ENCODE results near the gene CTNND2. TPM values are rescaled to one million over a fixed set of nuclear protein-coding genes. Genes with fewer than 3 reads are reported as not detected.

The CTNND2 gene
- total RNA-seq, 1 donor from 2014 or later, result 0.29 TPM

DNA sequence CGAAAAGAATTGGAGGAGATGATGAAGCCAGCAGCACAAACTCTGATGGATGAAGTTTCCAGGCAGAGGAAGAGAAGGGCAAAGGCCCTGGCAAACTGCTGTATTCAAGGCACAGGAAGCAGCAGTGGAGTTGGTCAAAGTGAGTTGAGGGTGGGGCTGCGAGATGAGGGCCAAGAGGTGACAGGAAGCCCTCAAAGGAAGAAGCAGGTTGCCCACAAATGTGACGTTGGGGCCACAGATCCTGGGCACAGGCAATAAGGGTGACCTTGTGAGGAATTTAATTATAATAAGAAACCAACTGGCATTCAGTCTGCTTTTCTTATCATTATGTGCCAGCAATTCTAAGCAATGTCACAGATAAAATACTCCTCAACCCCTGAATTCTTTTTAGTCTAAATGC is 261.8 kb downstream of the CTNND2 start:
- TF ChIP-seq, protein P1, sequence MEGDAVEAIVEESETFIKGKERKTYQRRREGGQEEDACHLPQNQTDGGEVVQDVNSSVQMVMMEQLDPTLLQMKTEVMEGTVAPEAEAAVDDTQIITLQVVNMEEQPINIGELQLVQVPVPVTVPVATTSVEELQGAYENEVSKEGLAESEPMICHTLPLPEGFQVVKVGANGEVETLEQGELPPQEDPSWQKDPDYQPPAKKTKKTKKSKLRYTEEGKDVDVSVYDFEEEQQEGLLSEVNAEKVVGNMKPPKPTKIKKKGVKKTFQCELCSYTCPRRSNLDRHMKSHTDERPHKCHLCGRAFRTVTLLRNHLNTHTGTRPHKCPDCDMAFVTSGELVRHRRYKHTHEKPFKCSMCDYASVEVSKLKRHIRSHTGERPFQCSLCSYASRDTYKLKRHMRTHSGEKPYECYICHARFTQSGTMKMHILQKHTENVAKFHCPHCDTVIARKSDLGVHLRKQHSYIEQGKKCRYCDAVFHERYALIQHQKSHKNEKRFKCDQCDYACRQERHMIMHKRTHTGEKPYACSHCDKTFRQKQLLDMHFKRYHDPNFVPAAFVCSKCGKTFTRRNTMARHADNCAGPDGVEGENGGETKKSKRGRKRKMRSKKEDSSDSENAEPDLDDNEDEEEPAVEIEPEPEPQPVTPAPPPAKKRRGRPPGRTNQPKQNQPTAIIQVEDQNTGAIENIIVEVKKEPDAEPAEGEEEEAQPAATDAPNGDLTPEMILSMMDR (IDR thresholded peaks at IDR 0.05; ENCODE audit: insufficient read depth, low read length, poor library complexity, severe bottlenecking), result no peak
- Histone ChIP-seq H3K27me3 (ENCODE audit: control insufficient read depth, insufficient read depth, low read length) (no peaks in the 10 kb centered on the region), H3K4me3 (ENCODE audit: low read depth, low read length) (no peak overlapping the region), H3K36me3 (ENCODE audit: control insufficient read depth, insufficient read depth, low read length) (no peaks in the 10 kb centered on the region)
- no peak for DNase-seq (ENCODE audit: low read depth)

DNA sequence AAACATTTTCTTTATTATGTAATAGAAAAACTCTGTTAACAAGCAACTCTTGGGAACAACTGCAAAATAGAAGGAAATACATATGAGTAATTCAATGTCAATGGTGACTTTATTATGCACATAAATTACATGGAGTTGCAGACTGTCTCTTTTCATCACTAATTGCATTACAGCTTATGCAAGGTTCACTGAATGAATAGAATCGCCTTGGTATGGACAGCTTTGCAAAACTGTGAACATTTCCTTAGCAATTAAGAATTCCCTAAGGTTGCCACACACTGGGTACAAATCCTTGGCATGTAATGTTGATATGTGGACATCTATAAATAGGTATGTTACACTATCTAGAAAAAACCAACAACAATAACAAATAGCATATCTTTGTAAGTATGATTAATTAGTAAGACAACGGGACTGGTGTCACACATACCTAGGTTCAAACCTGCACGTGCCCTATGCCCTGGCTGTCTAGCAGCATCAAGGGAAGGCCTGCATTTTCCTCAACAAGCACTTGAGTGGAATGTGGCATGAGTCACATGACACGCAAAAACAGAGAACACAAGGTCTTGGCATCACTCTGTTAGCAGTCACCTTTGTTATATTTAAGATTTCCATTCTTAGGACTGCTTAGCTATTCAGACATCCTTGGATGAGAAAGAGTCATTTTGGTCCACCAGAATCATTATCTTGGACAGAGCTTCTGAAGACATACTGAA is 263.9 kb downstream of the CTNND2 start:
- DNase-seq (ENCODE audit: low read depth), result no peak
- no peak overlapping the region for H3K4me3 ChIP-seq (ENCODE audit: low read depth, low read length)
- TF ChIP-seq, protein P1 (IDR thresholded peaks at IDR 0.05; ENCODE audit: insufficient read depth, low read length, poor library complexity, severe bottlenecking), result no peak

DNA sequence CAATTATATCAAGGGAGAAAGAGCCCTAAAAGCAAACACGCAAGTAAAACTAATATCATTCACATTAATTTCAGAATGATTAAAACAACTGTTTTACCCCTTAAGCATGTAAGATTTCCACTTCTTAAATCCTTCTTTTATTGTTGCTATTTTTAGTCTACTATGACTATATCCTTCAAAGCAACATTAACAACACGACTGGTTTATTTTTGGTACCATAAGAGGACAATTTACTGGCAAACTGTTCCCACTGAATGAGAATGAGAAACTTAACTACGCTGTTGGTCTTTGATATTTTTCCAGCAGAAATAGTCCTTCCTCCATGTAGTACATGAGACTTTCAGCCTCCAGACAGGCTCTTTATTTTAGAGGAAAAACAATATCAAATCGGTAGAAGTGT is 281.5 kb downstream of the CTNND2 start:
- TF ChIP-seq, protein P1 (IDR thresholded peaks at IDR 0.05; ENCODE audit: insufficient read depth, low read length, poor library complexity, severe bottlenecking), result no peak
- no peak for DNase-seq (ENCODE audit: low read depth)
- Histone ChIP-seq H3K36me3 (ENCODE audit: control insufficient read depth, insufficient read depth, low read length) (no peaks in the 10 kb centered on the region), H3K4me3 (ENCODE audit: low read depth, low read length) (no peak overlapping the region), H3K27me3 (ENCODE audit: control insufficient read depth, insufficient read depth, low read length) (no peaks in the 10 kb centered on the region)

More for the DNA sequence above, 263.9 kb downstream of the CTNND2 start:
- Histone ChIP-seq H3K36me3 (ENCODE audit: control insufficient read depth, insufficient read depth, low read length) (no peaks in the 10 kb centered on the region), H3K27me3 (ENCODE audit: control insufficient read depth, insufficient read depth, low read length) (no peaks in the 10 kb centered on the region)

DNA sequence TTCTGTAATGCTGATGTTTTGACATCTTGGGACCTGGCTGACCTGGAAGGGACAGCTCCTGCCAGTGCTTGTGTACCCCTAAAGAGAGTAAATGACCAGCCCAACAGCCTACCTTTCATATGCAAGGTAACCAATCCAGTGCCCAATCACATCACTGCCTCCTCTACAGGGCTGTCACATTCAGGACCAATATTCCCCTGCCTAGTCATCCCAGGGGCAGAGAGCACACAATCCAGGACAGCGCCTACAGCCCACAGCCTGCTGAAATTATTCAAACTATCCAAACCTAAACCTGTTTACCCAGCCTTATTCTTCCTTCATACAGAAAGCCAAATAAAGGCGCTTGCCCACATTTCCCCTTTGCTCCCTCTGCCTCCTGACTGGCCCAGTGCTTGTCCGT is 284.1 kb downstream of the CTNND2 start:
- TF ChIP-seq, protein P1 (IDR thresholded peaks at IDR 0.05; ENCODE audit: insufficient read depth, low read length, poor library complexity, severe bottlenecking), result no peak
- no peak for DNase-seq (ENCODE audit: low read depth)
- Histone ChIP-seq H3K4me3 (ENCODE audit: low read depth, low read length) (no peak overlapping the region), H3K27me3 (ENCODE audit: control insufficient read depth, insufficient read depth, low read length) (no peaks in the 10 kb centered on the region), H3K36me3 (ENCODE audit: control insufficient read depth, insufficient read depth, low read length) (no peaks in the 10 kb centered on the region)

DNA sequence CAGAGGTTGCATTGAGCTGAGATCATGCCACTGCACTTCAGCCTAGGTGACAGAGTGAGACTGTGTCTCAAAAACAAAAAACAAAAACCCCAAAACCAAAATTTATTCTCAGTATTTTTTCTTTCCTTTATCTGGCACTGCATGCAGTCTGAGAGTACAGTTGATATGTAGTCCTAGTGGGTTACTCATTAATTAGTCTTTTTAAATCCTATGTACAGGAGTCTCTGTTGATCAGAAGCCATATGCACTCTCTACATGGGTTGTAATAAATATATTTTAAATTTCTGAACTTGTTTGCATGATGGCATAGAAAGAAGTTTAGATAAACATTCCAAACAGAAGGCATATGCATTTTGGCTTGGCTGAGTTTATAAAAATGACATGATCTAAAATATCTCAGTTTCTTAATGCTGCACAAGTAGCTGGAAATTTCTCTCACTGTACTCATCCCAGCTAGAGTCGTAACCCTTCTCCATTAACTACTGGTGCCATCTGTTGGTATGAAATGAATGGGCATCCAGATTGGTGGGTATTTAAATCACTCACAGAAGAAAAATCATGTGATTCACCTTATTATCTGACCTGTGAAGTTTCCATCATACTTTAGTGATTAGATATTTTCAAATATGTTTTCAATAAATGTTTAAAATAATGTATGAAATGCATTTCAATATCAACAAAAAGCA is 284.8 kb downstream of the CTNND2 start:
- TF ChIP-seq, protein P1 (IDR thresholded peaks at IDR 0.05; ENCODE audit: insufficient read depth, low read length, poor library complexity, severe bottlenecking), result peak; percentile 27
- Histone ChIP-seq H3K36me3 (ENCODE audit: control insufficient read depth, insufficient read depth, low read length) (no peaks in the 10 kb centered on the region), H3K27me3 (ENCODE audit: control insufficient read depth, insufficient read depth, low read length) (no peaks in the 10 kb centered on the region), H3K4me3 (ENCODE audit: low read depth, low read length) (no peak overlapping the region)
- DNase-seq (ENCODE audit: low read depth), result no peak
